ENCODE data around the gene ZNF740.

DNA sequence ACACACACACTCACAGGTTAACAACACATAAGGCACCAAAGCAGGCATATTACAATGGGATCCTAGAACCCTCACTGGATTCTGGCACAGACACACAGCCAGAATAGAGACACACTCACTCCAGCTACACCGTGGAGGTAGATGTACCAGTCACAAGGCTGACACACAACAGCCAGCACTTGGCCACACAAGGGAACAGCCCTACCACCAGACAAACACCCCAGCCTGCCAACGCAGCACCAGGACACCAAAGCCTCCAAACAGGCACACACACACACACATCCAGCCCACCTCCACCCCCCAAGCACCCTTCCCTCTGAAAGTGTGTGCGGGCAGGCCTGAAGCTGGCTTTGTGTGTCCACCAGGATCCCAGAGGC is 37.4 kb downstream of the ZNF740 start:
- TF ChIP-seq, protein P1, sequence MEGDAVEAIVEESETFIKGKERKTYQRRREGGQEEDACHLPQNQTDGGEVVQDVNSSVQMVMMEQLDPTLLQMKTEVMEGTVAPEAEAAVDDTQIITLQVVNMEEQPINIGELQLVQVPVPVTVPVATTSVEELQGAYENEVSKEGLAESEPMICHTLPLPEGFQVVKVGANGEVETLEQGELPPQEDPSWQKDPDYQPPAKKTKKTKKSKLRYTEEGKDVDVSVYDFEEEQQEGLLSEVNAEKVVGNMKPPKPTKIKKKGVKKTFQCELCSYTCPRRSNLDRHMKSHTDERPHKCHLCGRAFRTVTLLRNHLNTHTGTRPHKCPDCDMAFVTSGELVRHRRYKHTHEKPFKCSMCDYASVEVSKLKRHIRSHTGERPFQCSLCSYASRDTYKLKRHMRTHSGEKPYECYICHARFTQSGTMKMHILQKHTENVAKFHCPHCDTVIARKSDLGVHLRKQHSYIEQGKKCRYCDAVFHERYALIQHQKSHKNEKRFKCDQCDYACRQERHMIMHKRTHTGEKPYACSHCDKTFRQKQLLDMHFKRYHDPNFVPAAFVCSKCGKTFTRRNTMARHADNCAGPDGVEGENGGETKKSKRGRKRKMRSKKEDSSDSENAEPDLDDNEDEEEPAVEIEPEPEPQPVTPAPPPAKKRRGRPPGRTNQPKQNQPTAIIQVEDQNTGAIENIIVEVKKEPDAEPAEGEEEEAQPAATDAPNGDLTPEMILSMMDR (IDR thresholded peaks at IDR 0.05) = no peak
- no peak for TF ChIP-seq POLR2AphosphoS5 (IDR thresholded peaks at IDR 0.05)

All from gastroesophageal sphincter (tissue), 3 donors.